ENCODE measurements around the gene RBP7. TPM values are rescaled to one million over a fixed set of nuclear protein-coding genes. Genes with fewer than 3 reads are reported as not detected.

The RBP7 gene
- total RNA-seq, 1 experiment from 2014 or later = 6.0 TPM

- Histone ChIP-seq H3K9me2 (replicated peaks; ENCODE audit: low read length) (no peaks in the 10 kb centered on the region), H3K4me3 (ENCODE audit: low read length) (no peak overlapping the region), H2AFZ (ENCODE audit: low read length) (no peak overlapping the region), H3K4me1 (ENCODE audit: insufficient read depth, low read length) (peaks cover 12% of the 10 kb centered on the region), H3F3A (ENCODE audit: low read length, unreplicated experiment) (no peaks in the 10 kb centered on the region), H3K9ac (ENCODE audit: low read length) (no peak overlapping the region), H3K36me3 (ENCODE audit: low read depth, low read length) (no peaks in the 10 kb centered on the region), H3K9me3 (ENCODE audit: low read length) (no peaks in the 10 kb centered on the region), H3K27ac (ENCODE audit: low read length) (no peak overlapping the region), H3K27me3 (ENCODE audit: low read length) (no peaks in the 10 kb centered on the region), H3K79me2 (ENCODE audit: low read length) (peaks cover 81% of the 10 kb centered on the region), H4K20me1 (ENCODE audit: low read length) (no peaks in the 10 kb centered on the region), H3K4me2 (ENCODE audit: low read length) (no peak overlapping the region)
- TF ChIP-seq EZH2 (IDR thresholded peaks at IDR 0.05; ENCODE audit: low read length, unreplicated experiment) (no peak), EZH2phosphoT487 (IDR thresholded peaks at IDR 0.05; ENCODE audit: borderline replicate concordance, low read length) (no peak)
- TF ChIP-seq, protein P1, sequence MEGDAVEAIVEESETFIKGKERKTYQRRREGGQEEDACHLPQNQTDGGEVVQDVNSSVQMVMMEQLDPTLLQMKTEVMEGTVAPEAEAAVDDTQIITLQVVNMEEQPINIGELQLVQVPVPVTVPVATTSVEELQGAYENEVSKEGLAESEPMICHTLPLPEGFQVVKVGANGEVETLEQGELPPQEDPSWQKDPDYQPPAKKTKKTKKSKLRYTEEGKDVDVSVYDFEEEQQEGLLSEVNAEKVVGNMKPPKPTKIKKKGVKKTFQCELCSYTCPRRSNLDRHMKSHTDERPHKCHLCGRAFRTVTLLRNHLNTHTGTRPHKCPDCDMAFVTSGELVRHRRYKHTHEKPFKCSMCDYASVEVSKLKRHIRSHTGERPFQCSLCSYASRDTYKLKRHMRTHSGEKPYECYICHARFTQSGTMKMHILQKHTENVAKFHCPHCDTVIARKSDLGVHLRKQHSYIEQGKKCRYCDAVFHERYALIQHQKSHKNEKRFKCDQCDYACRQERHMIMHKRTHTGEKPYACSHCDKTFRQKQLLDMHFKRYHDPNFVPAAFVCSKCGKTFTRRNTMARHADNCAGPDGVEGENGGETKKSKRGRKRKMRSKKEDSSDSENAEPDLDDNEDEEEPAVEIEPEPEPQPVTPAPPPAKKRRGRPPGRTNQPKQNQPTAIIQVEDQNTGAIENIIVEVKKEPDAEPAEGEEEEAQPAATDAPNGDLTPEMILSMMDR (conservative IDR thresholded peaks at IDR 0.05; ENCODE audit: low read depth, low read length) = no peak
- ChIA-PET POLR2A (ENCODE audit: unreplicated experiment) (no interaction called here), CTCF (no interaction called here)
- ATAC-seq (no peak), DNase-seq (no peak)
- intact Hi-C loops (cut with micrococcal nuclease) = no loop called here
- BruUV-seq (replicated peaks) = no TSS peak
Measured at GRCh38 chr1:10056599-10056987, 59.6 kb downstream of the RBP7 start.

DNA sequence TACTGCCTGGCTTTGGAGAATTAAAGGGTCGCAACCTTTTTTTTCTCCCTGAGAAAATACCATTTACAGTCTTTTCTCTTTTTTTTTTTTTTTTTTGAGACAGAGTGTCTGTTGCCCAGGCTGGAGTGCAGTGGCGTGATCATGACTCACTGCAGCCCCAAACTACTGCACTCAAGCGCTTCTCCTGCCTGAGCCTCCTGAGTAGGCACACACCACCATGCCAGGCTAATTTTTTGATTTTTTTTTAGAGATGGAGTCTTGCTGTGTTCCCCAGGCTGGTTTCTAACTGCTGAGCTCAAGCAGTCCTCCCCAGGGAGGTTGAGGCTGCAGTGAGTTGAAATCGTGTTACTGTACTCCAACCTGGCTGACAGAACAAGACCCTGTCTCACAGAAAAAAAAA lies 60.3 kb downstream of the RBP7 start:
- Histone ChIP-seq H3K9me3 (ENCODE audit: low read length) (no peaks in the 10 kb centered on the region), H3K9me2 (replicated peaks; ENCODE audit: low read length) (no peaks in the 10 kb centered on the region), H2AFZ (ENCODE audit: low read length) (no peak overlapping the region), H3K9ac (ENCODE audit: low read length) (no peak overlapping the region), H3K27me3 (ENCODE audit: low read length) (no peaks in the 10 kb centered on the region), H3F3A (ENCODE audit: low read length, unreplicated experiment) (no peaks in the 10 kb centered on the region), H3K36me3 (ENCODE audit: low read depth, low read length) (no peaks in the 10 kb centered on the region), H4K20me1 (ENCODE audit: low read length) (no peaks in the 10 kb centered on the region), H3K4me3 (ENCODE audit: low read length) (no peak overlapping the region), H3K4me1 (ENCODE audit: insufficient read depth, low read length) (peaks cover 12% of the 10 kb centered on the region), H3K4me2 (ENCODE audit: low read length) (no peak overlapping the region), H3K79me2 (ENCODE audit: low read length) (peaks cover 75% of the 10 kb centered on the region), H3K27ac (ENCODE audit: low read length) (no peak overlapping the region)
- intact Hi-C loops (cut with micrococcal nuclease) = no loop called here
- no TSS peak for BruUV-seq (replicated peaks)
- no peak for DNase-seq
- ChIA-PET CTCF (no interaction called here), POLR2A (ENCODE audit: unreplicated experiment) (no interaction called here)
- ATAC-seq = no peak
- no peak for TF ChIP-seq EZH2phosphoT487 (IDR thresholded peaks at IDR 0.05; ENCODE audit: borderline replicate concordance, low read length)
- TF ChIP-seq, protein P1 (conservative IDR thresholded peaks at IDR 0.05; ENCODE audit: low read depth, low read length) = no peak

DNA sequence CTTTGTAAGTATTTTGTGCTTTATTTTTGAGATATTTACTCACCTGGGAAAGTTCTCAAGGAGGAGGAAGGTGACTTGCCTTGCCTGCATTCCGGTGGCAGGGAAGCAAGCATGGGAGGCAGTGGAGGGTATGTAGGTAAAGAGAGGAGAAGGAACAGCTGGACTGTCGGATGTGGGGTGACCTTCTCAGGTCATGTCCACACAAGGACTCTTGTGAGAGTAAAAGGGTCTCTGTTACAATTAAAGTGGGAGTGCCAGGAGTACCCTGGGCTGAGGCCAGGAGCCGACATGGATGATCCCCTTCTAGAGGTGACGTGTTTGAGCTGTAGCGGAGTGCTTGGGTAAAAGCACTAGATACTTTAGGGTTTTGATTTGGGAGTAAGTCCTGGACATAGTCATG lies 60.8 kb downstream of the RBP7 start:
- CTCF ChIA-PET = no interaction called here

More for the DNA sequence above, 60.8 kb downstream of the RBP7 start:
- Histone ChIP-seq H3K4me3 (ENCODE audit: low read length) (no peak overlapping the region), H3K4me1 (ENCODE audit: insufficient read depth, low read length) (peaks cover 12% of the 10 kb centered on the region), H3K27me3 (ENCODE audit: low read length) (no peaks in the 10 kb centered on the region), H3K36me3 (ENCODE audit: low read depth, low read length) (no peaks in the 10 kb centered on the region), H3K9ac (ENCODE audit: low read length) (no peak overlapping the region), H3K9me2 (replicated peaks; ENCODE audit: low read length) (no peaks in the 10 kb centered on the region), H3F3A (ENCODE audit: low read length, unreplicated experiment) (no peaks in the 10 kb centered on the region), H3K9me3 (ENCODE audit: low read length) (no peaks in the 10 kb centered on the region), H3K79me2 (ENCODE audit: low read length) (peaks cover 70% of the 10 kb centered on the region), H2AFZ (ENCODE audit: low read length) (no peak overlapping the region), H3K27ac (ENCODE audit: low read length) (no peak overlapping the region), H3K4me2 (ENCODE audit: low read length) (no peak overlapping the region), H4K20me1 (ENCODE audit: low read length) (no peaks in the 10 kb centered on the region)
- BruUV-seq (replicated peaks) = no TSS peak
- POLR2A ChIA-PET (ENCODE audit: unreplicated experiment) = no interaction called here
- ATAC-seq = no peak
- intact Hi-C loops (cut with micrococcal nuclease) = no loop called here
- DNase-seq = no peak
- TF ChIP-seq, protein P1 (conservative IDR thresholded peaks at IDR 0.05; ENCODE audit: low read depth, low read length) = no peak
- TF ChIP-seq EZH2 (IDR thresholded peaks at IDR 0.05; ENCODE audit: low read length, unreplicated experiment) (no peak), EZH2phosphoT487 (IDR thresholded peaks at IDR 0.05; ENCODE audit: borderline replicate concordance, low read length) (no peak)
